ENCODE data around the gene BCL2.

Gene BCL2

GRCh38 chr18:63286926-63287325, 32.6 kb downstream of the BCL2 start:
- no peak for DNase-seq (ENCODE audit: low read depth in 2 of 2)

- DNase-seq (ENCODE audit: low read depth in 2 of 2), result no peak
Measured at GRCh38 chr18:63284827-63285733, 34.5 kb downstream of the BCL2 start.

DNA sequence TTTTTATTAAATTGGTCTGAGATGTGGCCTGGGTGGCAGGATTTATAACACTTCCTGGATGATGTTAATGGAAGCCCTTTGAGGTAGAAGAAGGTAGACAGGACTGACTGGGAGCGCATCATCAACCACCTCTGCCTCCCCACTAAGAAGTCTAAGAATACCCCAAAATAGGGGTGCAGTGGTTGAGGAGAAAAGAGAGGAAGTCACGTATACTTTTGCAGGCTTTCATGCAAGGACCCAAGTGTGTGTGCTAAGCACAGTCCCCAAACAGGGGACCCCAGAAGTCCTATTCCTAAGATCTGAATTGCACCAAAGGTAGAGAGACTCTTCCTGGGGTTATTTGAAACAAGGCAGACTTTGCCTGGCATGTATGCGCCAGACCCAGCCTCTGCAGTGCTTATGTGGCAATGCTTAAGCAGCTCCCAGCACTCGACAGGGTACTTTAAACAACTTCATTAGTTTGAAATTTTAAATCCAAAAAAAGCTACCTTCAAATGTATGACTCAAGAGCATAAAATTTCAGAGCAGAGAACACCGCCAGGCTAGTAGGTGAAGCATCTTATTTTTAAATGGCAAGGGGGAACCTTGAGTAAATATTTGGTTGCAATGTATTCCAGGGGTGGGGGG, 35.3 kb downstream of the BCL2 start:
- DNase-seq (ENCODE audit: low read depth in 2 of 2), result no peak

GRCh38 chr18:63283305-63284094, 36.1 kb downstream of the BCL2 start:
- DNase-seq (ENCODE audit: low read depth in 2 of 2), result no peak

DNA sequence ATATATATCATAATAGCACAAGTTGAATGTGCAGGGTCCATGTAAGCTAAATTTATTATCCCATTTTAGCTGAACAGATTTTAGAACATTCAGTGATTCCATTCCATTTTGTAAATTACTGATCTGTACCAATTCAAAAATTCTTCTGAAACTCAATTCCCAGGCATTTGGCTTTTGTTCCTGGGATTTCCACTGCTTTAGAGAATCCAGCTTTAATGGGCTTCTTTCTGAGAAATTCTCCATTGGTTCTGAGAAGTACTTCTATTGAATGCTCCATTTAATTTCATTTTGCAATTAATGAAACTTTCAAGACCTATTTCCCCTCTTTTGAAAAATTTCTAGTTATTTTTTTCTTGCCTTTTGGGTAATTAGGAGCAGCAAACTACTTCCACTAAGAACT, 36.8 kb downstream of the BCL2 start:
- DNase-seq (ENCODE audit: low read depth in 2 of 2), result no peak

GRCh38 chr18:63273222-63273927, 46.2 kb downstream of the BCL2 start:
- DNase-seq (ENCODE audit: low read depth in 2 of 2), result no peak

DNA sequence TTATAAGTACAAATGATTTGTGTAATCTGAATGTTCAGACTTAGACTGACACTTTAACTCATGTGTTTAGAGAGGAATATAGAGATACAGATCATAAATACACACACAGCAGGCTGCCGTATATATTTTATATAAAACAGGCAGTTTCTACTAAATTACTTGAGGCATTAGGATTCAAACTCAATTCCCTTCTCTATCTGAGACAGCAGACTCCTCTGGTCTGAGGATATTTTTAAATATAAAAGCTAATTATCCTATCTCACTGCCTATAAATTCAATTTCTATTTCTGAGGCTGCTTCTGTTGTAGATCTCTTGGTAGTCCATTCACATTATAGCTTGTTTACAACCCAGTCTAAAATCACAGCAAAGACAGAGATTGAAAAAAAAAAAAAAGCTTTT, 46.9 kb downstream of the BCL2 start:
- no peak for DNase-seq (ENCODE audit: low read depth in 2 of 2)

DNA sequence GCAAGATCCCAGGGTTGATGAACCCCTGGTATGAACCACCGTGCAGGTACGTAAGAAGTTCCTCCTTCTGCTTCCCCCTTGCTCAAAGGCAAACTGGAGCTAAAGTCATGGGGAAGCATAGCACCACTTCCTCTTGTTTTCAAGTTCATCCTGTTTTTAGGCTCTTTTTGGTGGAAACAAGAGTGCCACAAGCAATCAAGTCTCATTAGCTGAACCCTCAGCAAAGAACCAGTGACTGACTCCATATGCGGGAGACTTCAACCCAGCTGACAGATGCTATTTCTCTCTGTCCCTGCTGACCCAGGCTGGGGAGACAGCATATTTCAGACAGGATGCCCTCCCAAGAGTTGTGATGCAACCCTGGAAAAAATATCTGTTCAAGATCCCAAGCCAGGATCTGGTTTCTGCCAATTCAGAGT, 47.7 kb downstream of the BCL2 start:
- DNase-seq (ENCODE audit: low read depth in 2 of 2), result no peak

GRCh38 chr18:63271148-63271547, 48.4 kb downstream of the BCL2 start:
- DNase-seq (ENCODE audit: low read depth in 2 of 2), result no peak

DNA sequence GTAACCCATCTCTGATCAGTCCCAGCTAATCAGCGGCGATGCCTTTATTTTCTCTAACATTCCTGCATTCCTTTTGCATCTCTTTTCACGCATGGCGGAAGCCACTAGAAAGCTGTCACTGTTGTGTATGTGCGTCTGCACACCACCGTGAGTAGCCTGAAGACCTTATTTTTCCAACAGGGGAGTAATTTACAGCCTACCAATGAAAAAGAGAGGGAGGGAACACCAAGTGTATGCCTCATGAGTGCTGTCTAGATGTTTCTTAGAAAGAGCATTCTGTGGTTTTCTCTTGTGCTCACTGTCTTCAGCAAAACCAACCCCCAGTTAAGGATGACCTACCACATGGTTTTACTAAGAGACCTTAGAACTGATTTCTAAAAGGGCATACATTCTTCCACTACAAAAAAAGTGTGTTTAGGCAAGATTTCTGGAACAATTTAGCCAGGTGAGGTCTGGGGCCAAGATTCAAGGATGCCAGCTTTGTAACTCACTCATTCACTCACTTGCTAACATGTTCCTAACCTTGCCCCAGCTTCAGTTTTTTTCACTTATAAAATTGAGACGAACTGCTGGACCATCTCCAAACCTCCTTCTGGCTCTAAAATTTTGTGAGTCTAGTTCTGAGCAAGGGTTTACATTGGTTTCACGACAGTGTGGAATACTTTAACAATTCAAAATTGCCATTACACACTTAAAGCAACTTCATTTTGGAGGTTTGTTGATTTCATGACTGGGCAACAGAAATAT, 51.4 kb downstream of the BCL2 start:
- no peak for DNase-seq (ENCODE audit: low read depth in 2 of 2)

GRCh38 chr18:63266888-63267790, 52.4 kb downstream of the BCL2 start:
- no peak for DNase-seq (ENCODE audit: low read depth in 2 of 2)

- DNase-seq (ENCODE audit: low read depth in 2 of 2), result no peak
Measured at GRCh38 chr18:63265326-63265725, 54.2 kb downstream of the BCL2 start.

DNA sequence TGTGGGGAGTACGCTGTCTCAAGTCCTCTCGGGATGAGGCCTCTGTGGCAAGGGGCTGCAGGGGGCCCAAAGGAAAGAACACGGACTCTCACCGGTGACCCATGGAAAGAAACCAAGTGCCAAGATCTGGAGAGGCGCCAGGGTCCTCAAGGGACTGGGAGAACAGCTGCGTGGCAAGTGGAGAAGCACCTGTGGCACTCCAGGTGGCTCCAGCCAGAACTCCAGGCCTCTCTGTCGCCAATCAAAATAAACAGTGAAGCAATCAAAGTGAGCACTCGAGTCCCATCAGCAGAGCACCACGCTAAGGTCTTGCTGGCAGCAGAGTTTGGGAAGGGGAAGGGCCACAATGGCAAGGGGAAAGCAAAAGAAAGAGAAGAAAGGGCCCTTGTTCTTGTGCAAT, 54.7 kb downstream of the BCL2 start:
- DNase-seq (ENCODE audit: low read depth in 2 of 2), result no peak

DNA sequence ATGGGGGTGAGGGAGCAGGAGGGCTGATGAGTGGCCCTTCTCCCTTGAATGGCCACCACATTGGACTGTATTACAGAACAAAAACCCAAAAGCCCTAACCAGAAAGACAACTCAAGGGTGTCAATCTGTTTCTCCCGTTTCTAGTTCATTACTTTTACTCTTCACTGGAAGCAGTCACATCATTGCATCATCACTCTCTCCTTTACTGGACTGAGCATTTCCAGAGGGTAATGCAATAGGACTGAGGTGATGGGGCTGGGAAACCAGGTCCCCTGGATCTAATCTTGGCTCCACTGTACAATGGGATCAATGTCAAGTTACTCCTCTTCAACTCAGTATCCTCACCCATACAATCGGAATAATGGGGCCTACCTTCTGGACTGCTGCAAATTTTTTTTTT, 56.1 kb downstream of the BCL2 start:
- DNase-seq (ENCODE audit: low read depth in 2 of 2), result no peak

- no peak for DNase-seq (ENCODE audit: low read depth in 2 of 2)
Measured at GRCh38 chr18:63262369-63263335, 56.9 kb downstream of the BCL2 start.

DNA sequence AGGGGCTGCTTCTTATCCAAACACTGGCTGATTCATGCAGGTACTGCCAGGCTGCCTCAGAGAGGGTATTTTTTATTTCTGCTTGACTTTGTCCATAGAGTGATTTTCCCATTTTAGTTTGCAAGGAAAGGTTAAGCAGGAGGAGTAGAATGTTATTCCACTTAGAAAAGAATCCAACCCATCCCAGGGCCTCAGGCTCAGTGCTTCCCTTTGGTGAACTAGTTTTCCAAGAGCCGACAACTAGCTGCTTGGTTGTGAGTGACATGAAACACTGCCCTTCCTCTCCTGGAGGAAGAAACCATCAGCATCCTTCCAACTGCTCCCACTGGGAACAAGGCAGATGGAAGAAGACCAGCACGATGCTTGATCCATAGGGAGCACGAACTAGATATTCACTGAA, 58.5 kb downstream of the BCL2 start:
- DNase-seq (ENCODE audit: low read depth in 2 of 2), result no peak

DNA sequence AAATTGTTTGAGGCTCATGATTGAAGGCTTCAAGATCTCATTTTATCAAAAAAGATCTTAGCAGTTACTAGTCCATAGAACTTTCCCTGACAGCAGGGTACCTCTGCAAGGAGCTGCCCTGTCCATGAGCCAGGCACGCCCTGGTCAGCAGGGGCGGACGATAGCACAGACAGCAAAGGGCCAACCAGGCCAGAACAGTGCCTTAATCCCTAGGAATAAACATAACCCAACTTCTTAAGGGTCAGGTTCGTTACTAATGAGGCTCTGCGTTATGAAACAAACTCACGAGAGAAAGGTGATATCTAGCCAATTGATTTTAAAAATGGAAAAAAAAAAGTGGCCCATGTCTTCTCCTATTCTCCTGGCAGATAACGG, 59.2 kb downstream of the BCL2 start:
- DNase-seq (ENCODE audit: low read depth in 2 of 2), result no peak

DNA sequence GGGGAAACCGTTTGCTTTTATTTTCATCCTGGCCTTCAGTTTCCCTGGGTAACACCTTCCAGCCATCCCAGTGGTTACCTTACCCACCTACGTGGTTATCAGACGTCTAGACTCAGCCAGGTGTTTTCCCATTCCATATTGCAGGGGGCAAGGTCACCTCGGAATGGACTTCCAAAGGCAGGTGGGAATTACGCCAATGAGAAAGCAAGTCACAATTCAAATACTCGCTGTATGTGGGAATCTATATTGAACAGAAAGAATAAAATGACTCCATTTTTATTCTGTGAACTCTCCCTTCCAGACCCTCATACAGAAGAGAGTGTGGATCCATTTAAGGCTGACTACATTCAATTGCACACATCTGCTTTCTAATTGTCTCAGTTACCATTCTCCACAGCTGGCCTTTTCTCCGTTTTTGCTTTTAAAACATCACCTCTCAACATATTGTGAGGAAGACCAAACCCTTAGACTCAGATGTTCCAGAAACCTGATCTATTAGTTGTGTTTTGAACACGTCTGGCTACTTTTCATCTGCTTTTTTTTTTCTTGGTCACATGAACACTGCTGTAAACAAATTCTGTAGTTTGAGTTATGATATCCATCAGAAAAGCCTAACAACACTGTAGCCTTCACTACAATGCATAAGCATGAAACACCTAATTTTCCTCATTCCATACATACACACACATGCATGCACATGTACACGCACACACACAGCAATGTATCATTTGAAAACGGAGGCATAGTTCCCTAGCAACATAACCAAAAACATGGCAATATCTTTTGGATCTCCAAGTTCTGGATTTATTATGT, 59.8 kb downstream of the BCL2 start:
- no peak for DNase-seq (ENCODE audit: low read depth in 2 of 2)
